Endodermal cell (in vitro differentiated cells): ENCODE measurements around the gene DNAJB2. TPM values are rescaled to one million over a fixed set of nuclear protein-coding genes. Genes with fewer than 3 reads are reported as not detected.

ENCODE experiments used
- DNase-seq: peaks from one replicate; pipeline ENCODE4 v3.0.0-alpha.2; 2017
- H3K27ac ChIP-seq: 2 replicates; pipeline ENCODE4 v1.5.1; 2013; ENCODE audit warnings: mild to moderate bottlenecking, low read depth, low read length, moderate library complexity
- H3K27me3 ChIP-seq: 2 replicates; pipeline ENCODE4 v1.6.1; 2013; ENCODE audit warnings: mild to moderate bottlenecking, low read length, moderate library complexity; ENCODE audit not compliant: insufficient read depth, control insufficient read depth, poor library complexity, severe bottlenecking
- H3K36me3 ChIP-seq: 2 replicates; pipeline ENCODE4 v1.7.0; 2013; ENCODE audit warnings: mild to moderate bottlenecking, low read length, moderate library complexity; ENCODE audit not compliant: control insufficient read depth, insufficient read depth
- H3K4me1 ChIP-seq: one replicate; pipeline ENCODE4 v1.7.0; 2013; ENCODE audit warnings: low read length; ENCODE audit not compliant: control insufficient read depth, insufficient read depth
- H3K4me3 ChIP-seq: 2 replicates; pipeline ENCODE4 v1.5.1; 2013; ENCODE audit warnings: mild to moderate bottlenecking, low read length, moderate library complexity
- H3K9ac ChIP-seq: 2 replicates; pipeline ENCODE4 v1.6.1; 2013; ENCODE audit warnings: mild to moderate bottlenecking, low read length, moderate library complexity; ENCODE audit not compliant: poor library complexity, severe bottlenecking; ENCODE audit errors: extremely low read depth
- H3K9me3 ChIP-seq: 2 replicates; pipeline ENCODE4 v1.6.1; 2013; ENCODE audit warnings: mild to moderate bottlenecking, low read length, moderate library complexity; ENCODE audit not compliant: control insufficient read depth
- H3K27ac Mint-ChIP-seq: 2 replicates; pipeline ENCODE4 v1.8.0; 2020; ENCODE audit warnings: mixed read lengths
- H3K27me3 Mint-ChIP-seq: 2 replicates; pipeline ENCODE4 v1.8.0; 2021; ENCODE audit warnings: mild to moderate bottlenecking, mixed read lengths; ENCODE audit not compliant: insufficient read depth
- H3K36me3 Mint-ChIP-seq: 2 replicates; pipeline ENCODE4 v1.8.0; 2020; ENCODE audit warnings: low read depth, mixed read lengths
- H3K4me1 Mint-ChIP-seq: 2 replicates; pipeline ENCODE4 v1.8.0; 2020; ENCODE audit warnings: mixed read lengths
- H3K4me3 Mint-ChIP-seq: 2 replicates; pipeline ENCODE4 v1.8.0; 2020; ENCODE audit warnings: mild to moderate bottlenecking, moderate library complexity, mixed read lengths
- H3K9me3 Mint-ChIP-seq: 2 replicates; pipeline ENCODE4 v1.8.0; 2020; ENCODE audit warnings: mild to moderate bottlenecking, mixed read lengths
- WGBS, 2 experiments: methylation state at CpG; one replicate each; pipeline versions ENCODE4 v1.1.5 to v1.1.7; 2013; ENCODE audit warnings: missing lambda C conversion rate in 2 of 2, mixed read lengths in 1 of 2; ENCODE audit not compliant: insufficient coverage in 1 of 2, insufficient read length in 1 of 2; 5-methylcytosine and 5-hydroxymethylcytosine counted together
- total RNA-seq, 2 donors: library from RNA; stranded (reverse); fragmentation: NEBNext Ultra II Directional in 1 of 2; extraction: Animal tissue kit (Norgen Biotek cat#: 25700) in 1 of 2; gene quantifications; 2 replicates in 1 of 2; 3 replicates in 1 of 2; pipeline ENCODE4 v1.2.1, GENCODE V29; 2021
- TF ChIP-seq, protein P1 (sequence below): fragments of 200-600 bp; sonication (generic); conservative IDR thresholded peaks from 2 replicates; pipeline ENCODE4 v1.5.0; 2021; ENCODE audit warnings: antibody characterized with exemption, mild to moderate bottlenecking

Gene DNAJB2
- total RNA-seq, 2 donors from 2014 or later, result 61.9 to 80.9 TPM

- TF ChIP-seq, protein P1, sequence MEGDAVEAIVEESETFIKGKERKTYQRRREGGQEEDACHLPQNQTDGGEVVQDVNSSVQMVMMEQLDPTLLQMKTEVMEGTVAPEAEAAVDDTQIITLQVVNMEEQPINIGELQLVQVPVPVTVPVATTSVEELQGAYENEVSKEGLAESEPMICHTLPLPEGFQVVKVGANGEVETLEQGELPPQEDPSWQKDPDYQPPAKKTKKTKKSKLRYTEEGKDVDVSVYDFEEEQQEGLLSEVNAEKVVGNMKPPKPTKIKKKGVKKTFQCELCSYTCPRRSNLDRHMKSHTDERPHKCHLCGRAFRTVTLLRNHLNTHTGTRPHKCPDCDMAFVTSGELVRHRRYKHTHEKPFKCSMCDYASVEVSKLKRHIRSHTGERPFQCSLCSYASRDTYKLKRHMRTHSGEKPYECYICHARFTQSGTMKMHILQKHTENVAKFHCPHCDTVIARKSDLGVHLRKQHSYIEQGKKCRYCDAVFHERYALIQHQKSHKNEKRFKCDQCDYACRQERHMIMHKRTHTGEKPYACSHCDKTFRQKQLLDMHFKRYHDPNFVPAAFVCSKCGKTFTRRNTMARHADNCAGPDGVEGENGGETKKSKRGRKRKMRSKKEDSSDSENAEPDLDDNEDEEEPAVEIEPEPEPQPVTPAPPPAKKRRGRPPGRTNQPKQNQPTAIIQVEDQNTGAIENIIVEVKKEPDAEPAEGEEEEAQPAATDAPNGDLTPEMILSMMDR, result no peak
- Histone ChIP-seq H3K27ac (no peak overlapping the region), H3K4me1 (peaks cover 21% of the 10 kb centered on the region), H3K9me3 (no peaks in the 10 kb centered on the region), H3K9ac (no peak overlapping the region), H3K4me3 (peak overlapping the region; percentile 17), H3K36me3 (peaks cover 14% of the 10 kb centered on the region), H3K27me3 (peaks cover 24% of the 10 kb centered on the region)
- H3K9me3 Mint-ChIP-seq, result no peaks in the 10 kb centered on the region
- peaks cover 30% of the 10 kb centered on the region for H3K4me1 Mint-ChIP-seq
- peaks cover 28% of the 10 kb centered on the region for H3K27me3 Mint-ChIP-seq
- H3K27ac Mint-ChIP-seq, result peak overlapping the region; percentile 93
- H3K4me3 Mint-ChIP-seq, result peak overlapping the region; percentile 42
- 98% methylated on average over 2 of the region's 2 CpGs; no CpG with 5 or more reads in 1 of the 2 experiments for WGBS, 2 experiments
- no peak for DNase-seq
- peaks cover 5% of the 10 kb centered on the region for H3K36me3 Mint-ChIP-seq
These were observed 30.3 kb upstream of the DNAJB2 start for GRCh38 chr2:219248845-219249202.

GRCh38 chr2:219249203-219249980 is 29.8 kb upstream of the DNAJB2 start:
- Mint-ChIP-seq H3K36me3 (peaks cover 5% of the 10 kb centered on the region), H3K9me3 (no peaks in the 10 kb centered on the region), H3K27ac (peak overlapping the region; percentile 93), H3K4me1 (peaks cover 29% of the 10 kb centered on the region), H3K4me3 (peak overlapping the region; percentile 42), H3K27me3 (peaks cover 33% of the 10 kb centered on the region)
- peak; percentile 66 for DNase-seq
- no peak overlapping the region for H3K27ac ChIP-seq
- H3K27me3 ChIP-seq, result peaks cover 30% of the 10 kb centered on the region
- peaks cover 21% of the 10 kb centered on the region for H3K4me1 ChIP-seq
- H3K9ac ChIP-seq, result no peak overlapping the region
- H3K36me3 ChIP-seq, result peaks cover 14% of the 10 kb centered on the region
- TF ChIP-seq, protein P1, result no peak
- 51 to 68% methylated on average over 4 to 7 of the region's 7 CpGs for WGBS, 2 experiments
- no peaks in the 10 kb centered on the region for H3K9me3 ChIP-seq
- H3K4me3 ChIP-seq, result peak overlapping the region; percentile 17

GRCh38 chr2:219250049-219250781 is 29.0 kb upstream of the DNAJB2 start:
- H3K27ac Mint-ChIP-seq, result peak overlapping the region; percentile 93
- WGBS, 2 experiments, result 93 to 95% methylated on average over 18 to 22 of the region's 22 CpGs
- no peaks in the 10 kb centered on the region for H3K9me3 Mint-ChIP-seq

More at GRCh38 chr2:219250049-219250781, 29.0 kb upstream of the DNAJB2 start:
- H3K9ac ChIP-seq, result no peak overlapping the region
- peaks cover 38% of the 10 kb centered on the region for H3K27me3 ChIP-seq
- no peak overlapping the region for H3K27ac ChIP-seq
- H3K4me3 Mint-ChIP-seq, result no peak overlapping the region
- H3K4me3 ChIP-seq, result no peak overlapping the region
- H3K36me3 ChIP-seq, result peaks cover 14% of the 10 kb centered on the region
- H3K4me1 ChIP-seq, result peaks cover 21% of the 10 kb centered on the region
- DNase-seq, result no peak
- H3K27me3 Mint-ChIP-seq, result peaks cover 41% of the 10 kb centered on the region
- TF ChIP-seq, protein P1, result no peak
- no peaks in the 10 kb centered on the region for H3K9me3 ChIP-seq
- H3K4me1 Mint-ChIP-seq, result peaks cover 26% of the 10 kb centered on the region
- peaks cover 5% of the 10 kb centered on the region for H3K36me3 Mint-ChIP-seq
